Adipose tissue (tissue), 3 donors: Measurements from ENCODE around the gene ANO10. TPM values are rescaled to one million over a fixed set of nuclear protein-coding genes. Genes with fewer than 3 reads are reported as not detected.
"Not testable (repeated sequence)": the region's sequence is repeated elsewhere in the genome, so short reads cannot be mapped to it uniquely, and the experiment has no call there.

Experiments
- H3K27ac ChIP-seq: one replicate; pipeline ENCODE4 v1.5.1; 2013; ENCODE audit warnings: low read depth, low read length
- WGBS, 3 donors: extraction: QIAGEN DNeasy Blood & Tissue Kit; methylation state at CpG; one replicate each; pipeline ENCODE4 v1.1.7; 2013; 5-methylcytosine and 5-hydroxymethylcytosine counted together
- polyA plus RNA-seq, 3 donors: library from polyadenylated mRNA; stranded (reverse); fragments of 200-250 nt; gene quantifications; one replicate each; pipeline ENCODE4 v1.2.3, GENCODE V29; 2013
- donor health status: healthy with polysubstance abuse.
- donor health status: Bipolar disorder and iron deficiency.
- donor health status: healthy.

The ANO10 gene
- polyA plus RNA-seq, 3 donors, result 10.3 to 24.2 (median 12.1) TPM

- 95 to 97% (median 96%) methylated on average over 4 of the region's 4 CpGs for WGBS, 3 donors
- not testable (repeated sequence) for H3K27ac ChIP-seq
These were observed 28.2 kb downstream of the ANO10 start for GRCh38 chr3:43593588-43593987.

- H3K27ac ChIP-seq, result not testable (repeated sequence)
- WGBS, 3 donors, result 94 to 98% (median 98%) methylated on average over 9 to 10 of the region's 10 CpGs
These were observed 29.9 kb downstream of the ANO10 start for GRCh38 chr3:43591866-43592265.

GRCh38 chr3:43587303-43587702, 34.5 kb downstream of the ANO10 start:
- H3K27ac ChIP-seq, result no peak overlapping the region
- WGBS, 3 donors, result 92 to 95% (median 93%) methylated on average over 3 of the region's 3 CpGs

- H3K27ac ChIP-seq, result no peak overlapping the region
- 97 to 99% (median 98%) methylated on average over 14 of the region's 14 CpGs for WGBS, 3 donors
These were observed 37.6 kb downstream of the ANO10 start for GRCh38 chr3:43584043-43584826.

GRCh38 chr3:43583481-43583880, 38.3 kb downstream of the ANO10 start:
- WGBS, 3 donors, result 87 to 96% (median 91%) methylated on average over 4 of the region's 4 CpGs
- H3K27ac ChIP-seq, result no peak overlapping the region

- WGBS, 3 donors, result 28 to 79% (median 38%) methylated on average over 1 of the region's 1 CpG
- no peak overlapping the region for H3K27ac ChIP-seq
These were observed 38.9 kb downstream of the ANO10 start for GRCh38 chr3:43582866-43583265.

GRCh38 chr3:43581343-43581742, 40.5 kb downstream of the ANO10 start:
- no peak overlapping the region for H3K27ac ChIP-seq
- WGBS, 3 donors, result 50 to 82% (median 74%) methylated on average over 2 of the region's 2 CpGs

- no peak overlapping the region for H3K27ac ChIP-seq
- WGBS, 3 donors, result 94 to 96% (median 95%) methylated on average over 6 of the region's 6 CpGs
These were observed 41.6 kb downstream of the ANO10 start for GRCh38 chr3:43580181-43580580.

- no peak overlapping the region for H3K27ac ChIP-seq
- WGBS, 3 donors, result 87 to 89% (median 88%) methylated on average over 2 of the region's 2 CpGs
These were observed 48.2 kb downstream of the ANO10 start for GRCh38 chr3:43573576-43573975.

- 90 to 99% (median 96%) methylated on average over 12 to 17 of the region's 30 CpGs for WGBS, 3 donors
These were observed 56.0 kb downstream of the ANO10 start for GRCh38 chr3:43565661-43566341.

GRCh38 chr3:43559961-43560360, 61.9 kb downstream of the ANO10 start:
- H3K27ac ChIP-seq, result no peak overlapping the region

More at GRCh38 chr3:43565661-43566341, 56.0 kb downstream of the ANO10 start:
- not testable (repeated sequence) for H3K27ac ChIP-seq

- 64 to 80% (median 68%) methylated on average over 1 of the region's 1 CpG for WGBS, 3 donors
- no peak overlapping the region for H3K27ac ChIP-seq
These were observed 63.6 kb downstream of the ANO10 start for GRCh38 chr3:43558171-43558570.

- 72 to 97% (median 83%) methylated on average over 4 of the region's 4 CpGs for WGBS, 3 donors
- H3K27ac ChIP-seq, result no peak overlapping the region
These were observed 72.1 kb downstream of the ANO10 start for GRCh38 chr3:43549626-43550290.

GRCh38 chr3:43544277-43544676, 77.5 kb downstream of the ANO10 start:
- 92 to 99% (median 95%) methylated on average over 3 of the region's 3 CpGs for WGBS, 3 donors
- H3K27ac ChIP-seq, result not testable (repeated sequence)

GRCh38 chr3:43542328-43543043, 79.3 kb downstream of the ANO10 start:
- no peak overlapping the region for H3K27ac ChIP-seq
- 82 to 91% (median 86%) methylated on average over 4 of the region's 4 CpGs for WGBS, 3 donors

GRCh38 chr3:43540624-43541023, 81.2 kb downstream of the ANO10 start:
- H3K27ac ChIP-seq, result no peak overlapping the region

GRCh38 chr3:43539321-43539720, 82.5 kb downstream of the ANO10 start:
- WGBS, 3 donors, result 62 to 63% (median 62%) methylated on average over 3 of the region's 3 CpGs
- no peak overlapping the region for H3K27ac ChIP-seq

GRCh38 chr3:43537225-43537624, 84.6 kb downstream of the ANO10 start:
- no peak overlapping the region for H3K27ac ChIP-seq

- WGBS, 3 donors, result 98 to 100% (median 100%) methylated on average over 1 of the region's 1 CpG
- H3K27ac ChIP-seq, result no peak overlapping the region
These were observed 87.1 kb downstream of the ANO10 start for GRCh38 chr3:43534675-43535074.
